HepG2 (cell line): ENCODE data around the gene TMEM9. TPM values are rescaled to one million over a fixed set of nuclear protein-coding genes. Genes with fewer than 3 reads are reported as not detected.

Experiments
- ATAC-seq: fragments of 200-7000 bp; cut with Tn5 transposase; 3 replicates; pipeline ENCODE4 v1.9.1; 2020; ENCODE audit warnings: mild to moderate bottlenecking, moderate library complexity
- BruUV-seq: library from RNA; stranded (reverse); fragments of 400-500 nt; replicated peaks from 2 replicates; lab custom pipeline; 2021; lab: Mats Ljungman, UMichigan
- CTCF ChIA-PET: fragments of 300-600 bp; formaldehyde crosslinking; extraction: SDS; loops from one replicate; lab custom pipeline; 2021; ENCODE audit warnings: low total read pairs, inconsistent platforms, low intra/inter-chr PET ratio; lab: Yijun Ruan, JAX
- POLR2A ChIA-PET: fragments of 350-600 bp; sonication (Branson Sonifier 250); formaldehyde crosslinking; loops from one replicate; lab custom pipeline; 2020; ENCODE audit warnings: antibody characterized with exemption, inconsistent platforms; lab: Yijun Ruan, JAX
- DNase-seq: peaks from one replicate; pipeline ENCODE4 v3.0.0-alpha.2; 2015; ENCODE audit warnings: low spot score
- FAIRE-seq: peaks from 3 replicates; lab custom pipeline; 2011; peaks lifted over from hg19 to GRCh38; lab: Jason Lieb, UNC
- H2AFZ ChIP-seq: one replicate; pipeline ENCODE4 v1.6.1; 2011; ENCODE audit warnings: low read length, inconsistent platforms
- H3K27ac ChIP-seq: fragments of 300-600 bp; 3 replicates; pipeline ENCODE4 v1.8.0; 2011; ENCODE audit warnings: mixed run types, mild to moderate bottlenecking, mixed read lengths, low read length, inconsistent platforms; ENCODE audit not compliant: insufficient read depth; ENCODE audit errors: extremely low read length
- H3K27me3 ChIP-seq, 2 experiments: fragments of 200-600 bp in 1 of 2; 2 replicates in 1 of 2; 3 replicates in 1 of 2; pipeline versions ENCODE4 v1.6.0 to v1.8.0; 2011; ENCODE audit warnings: low read length in 2 of 2, mild to moderate bottlenecking in 2 of 2, moderate library complexity in 2 of 2, inconsistent platforms in 1 of 2; ENCODE audit not compliant: insufficient read depth in 2 of 2, control insufficient read depth in 1 of 2
- H3K36me3 ChIP-seq, 2 experiments: fragments of 200-600 bp in 1 of 2; replicated peaks in 1 of 2; 2 replicates in 1 of 2; 3 replicates in 1 of 2; pipeline versions ENCODE4 v1.5.1 to v1.8.0; 2011; ENCODE audit warnings: low read length in 2 of 2, inconsistent platforms in 1 of 2; ENCODE audit not compliant: insufficient read depth in 2 of 2, control insufficient read depth in 1 of 2
- H3K4me1 ChIP-seq: 2 replicates; pipeline ENCODE4 v1.5.1; 2012; ENCODE audit warnings: low read length, inconsistent platforms; ENCODE audit not compliant: insufficient read depth
- H3K4me2 ChIP-seq: 2 replicates; pipeline ENCODE4 v1.6.0; 2011; ENCODE audit warnings: low read depth, low read length, inconsistent platforms
- H3K4me3 ChIP-seq, 3 experiments: fragments of 200-600 bp in 1 of 3; sonication (generic), shearing (Covaris generic) in 1 of 3; replicated peaks in 1 of 3; 2 replicates each; pipeline ENCODE4 v1.5.1; 2011 to 2016; ENCODE audit warnings: low read length in 3 of 3, inconsistent platforms in 2 of 3, low read depth in 2 of 3, mild to moderate bottlenecking in 2 of 3, control low read depth in 1 of 3, mixed read lengths in 1 of 3; ENCODE audit not compliant: insufficient read depth in 1 of 3
- H3K79me2 ChIP-seq: one replicate; pipeline ENCODE4 v1.6.1; 2011; ENCODE audit warnings: low read length, inconsistent platforms; ENCODE audit not compliant: insufficient read depth
- H3K9ac ChIP-seq: 2 replicates; pipeline ENCODE4 v1.6.0; 2011; ENCODE audit warnings: mild to moderate bottlenecking, low read depth, low read length, inconsistent platforms; ENCODE audit not compliant: insufficient read depth
- H3K9me3 ChIP-seq: 2 replicates; pipeline ENCODE4 v1.5.1; 2012; ENCODE audit warnings: mild to moderate bottlenecking, low read length
- H4K20me1 ChIP-seq: 2 replicates; pipeline ENCODE4 v1.6.0; 2011; ENCODE audit warnings: inconsistent platforms, mild to moderate bottlenecking, low read length, moderate library complexity; ENCODE audit not compliant: insufficient read depth
- HDAC2 ChIP-seq: sonication (generic); formaldehyde crosslinking; IDR thresholded peaks from 2 replicates; pipeline ENCODE4 v1.4.0; 2020; ENCODE audit warnings: missing genetic modification reagents
- NCOA2 ChIP-seq: sonication (generic); formaldehyde crosslinking; IDR thresholded peaks from 2 replicates; pipeline ENCODE4 v1.8.0; 2022; ENCODE audit warnings: inconsistent platforms
- WGBS: methylation state at CpG from one replicate; pipeline ENCODE4 v1.1.6; 2017; ENCODE audit warnings: low lambda C conversion rate; 5-methylcytosine and 5-hydroxymethylcytosine counted together
- in situ Hi-C: cut with HindIII; loops from 2 replicates; pipeline ENCODE4 v1.10.0; 2017; ENCODE audit warnings: low pct_unique_long_range_greater_than_20kb; ENCODE audit not compliant: extremely low pct_ligation_motif_present
- intact Hi-C: fragments of 100-400 bp; cut with micrococcal nuclease; formaldehyde crosslinking; loops from one replicate; pipeline ENCODE4 v1.10.0; 2022; ENCODE audit not compliant: unreplicated experiment
- polyA plus RNA-seq, 8 experiments: library from polyadenylated mRNA; depleted of rRNA in 3 of 8; stranded (reverse) in 7 of 8; unstranded in 1 of 8; fragments of >200 nt; fragmentation: Illumina TruSeq in 4 of 8; extraction: Trizol in 4 of 8; gene quantifications; 2 replicates each; pipeline versions ENCODE4 v1.2.1 to v1.2.3, GENCODE V29; 2011 to 2016; ENCODE audit warnings: low read depth in 4 of 8, missing spikeins in 1 of 8, mixed read lengths in 1 of 8; ENCODE audit not compliant: insufficient read depth in 1 of 8
- total RNA-seq, 5 experiments: library from RNA; depleted of rRNA; stranded (reverse); fragments of >200 nt; fragmentation: Illumina TruSeq; extraction: Trizol; gene quantifications; 2 replicates each; pipeline ENCODE4 v1.2.3, GENCODE V29; 2016; ENCODE audit warnings: low read depth in 1 of 5
- TF ChIP-seq, protein P1 (sequence below): sonication (generic); formaldehyde crosslinking; IDR thresholded peaks from 2 replicates; pipeline ENCODE4 v1.5.1; 2020; ENCODE audit warnings: mild to moderate bottlenecking, missing genetic modification reagents
- TF ChIP-seq, protein P2 (sequence below): sonication (generic); formaldehyde crosslinking; IDR thresholded peaks from 2 replicates; pipeline ENCODE4 v1.5.1; 2020; ENCODE audit warnings: mild to moderate bottlenecking, missing genetic modification reagents, moderate library complexity
- TF ChIP-seq, protein P3 (sequence below): sonication (generic); formaldehyde crosslinking; IDR thresholded peaks from 2 replicates; pipeline ENCODE4 v1.4.0; 2020; ENCODE audit warnings: missing genetic modification reagents

The TMEM9 gene
- total and polyA plus RNA-seq, 2 of the 13 experiments (the other 11 are each of a cell fraction or from before 2014, with no cell fraction given), result 60.9 to 102 TPM

DNA sequence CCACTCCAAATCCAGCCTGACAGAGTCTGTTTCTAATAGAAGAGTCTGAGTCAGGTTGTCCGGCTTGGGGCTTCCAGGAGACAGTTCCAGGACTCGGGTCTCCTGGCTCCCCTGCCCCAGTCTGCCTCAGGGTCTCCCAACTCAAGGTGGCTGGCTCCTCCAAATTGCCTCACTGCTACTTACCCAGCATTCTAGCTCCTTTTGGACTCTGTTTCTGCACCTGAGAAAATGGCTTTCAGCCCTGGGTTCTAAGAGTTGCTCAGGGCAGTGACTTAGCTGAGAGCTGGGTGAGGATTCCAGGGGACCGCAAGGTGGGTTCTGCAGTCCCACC is 30.8 kb upstream of the TMEM9 start:
- peak; percentile 24 for ATAC-seq
- TF ChIP-seq, protein P1, sequence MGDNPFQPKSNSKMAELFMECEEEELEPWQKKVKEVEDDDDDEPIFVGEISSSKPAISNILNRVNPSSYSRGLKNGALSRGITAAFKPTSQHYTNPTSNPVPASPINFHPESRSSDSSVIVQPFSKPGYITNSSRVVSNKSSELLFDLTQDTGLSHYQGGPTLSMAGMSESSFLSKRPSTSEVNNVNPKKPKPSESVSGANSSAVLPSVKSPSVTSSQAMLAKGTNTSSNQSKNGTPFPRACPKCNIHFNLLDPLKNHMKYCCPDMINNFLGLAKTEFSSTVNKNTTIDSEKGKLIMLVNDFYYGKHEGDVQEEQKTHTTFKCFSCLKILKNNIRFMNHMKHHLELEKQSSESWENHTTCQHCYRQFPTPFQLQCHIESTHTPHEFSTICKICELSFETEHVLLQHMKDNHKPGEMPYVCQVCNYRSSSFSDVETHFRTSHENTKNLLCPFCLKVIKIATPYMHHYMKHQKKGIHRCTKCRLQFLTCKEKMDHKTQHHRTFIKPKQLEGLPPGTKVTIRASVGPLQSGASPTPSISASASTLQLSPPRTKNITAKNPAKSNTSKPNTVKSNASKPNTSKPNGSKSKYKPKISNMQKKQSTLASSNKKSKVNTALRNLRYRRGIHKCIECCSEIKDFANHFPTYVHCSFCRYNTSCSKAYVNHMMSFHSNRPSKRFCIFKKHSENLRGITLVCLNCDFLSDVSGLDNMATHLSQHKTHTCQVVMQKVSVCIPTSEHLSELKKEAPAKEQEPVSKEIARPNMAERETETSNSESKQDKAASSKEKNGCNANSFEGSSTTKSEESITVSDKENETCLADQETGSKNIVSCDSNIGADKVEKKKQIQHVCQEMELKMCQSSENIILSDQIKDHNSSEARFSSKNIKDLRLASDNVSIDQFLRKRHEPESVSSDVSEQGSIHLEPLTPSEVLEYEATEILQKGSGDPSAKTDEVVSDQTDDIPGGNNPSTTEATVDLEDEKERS (CRISPR knock-in tag), result no peak
- TF ChIP-seq NCOA2 (CRISPR knock-in tag) (no peak), HDAC2 (CRISPR knock-in tag) (no peak)
- TF ChIP-seq, protein P2, sequence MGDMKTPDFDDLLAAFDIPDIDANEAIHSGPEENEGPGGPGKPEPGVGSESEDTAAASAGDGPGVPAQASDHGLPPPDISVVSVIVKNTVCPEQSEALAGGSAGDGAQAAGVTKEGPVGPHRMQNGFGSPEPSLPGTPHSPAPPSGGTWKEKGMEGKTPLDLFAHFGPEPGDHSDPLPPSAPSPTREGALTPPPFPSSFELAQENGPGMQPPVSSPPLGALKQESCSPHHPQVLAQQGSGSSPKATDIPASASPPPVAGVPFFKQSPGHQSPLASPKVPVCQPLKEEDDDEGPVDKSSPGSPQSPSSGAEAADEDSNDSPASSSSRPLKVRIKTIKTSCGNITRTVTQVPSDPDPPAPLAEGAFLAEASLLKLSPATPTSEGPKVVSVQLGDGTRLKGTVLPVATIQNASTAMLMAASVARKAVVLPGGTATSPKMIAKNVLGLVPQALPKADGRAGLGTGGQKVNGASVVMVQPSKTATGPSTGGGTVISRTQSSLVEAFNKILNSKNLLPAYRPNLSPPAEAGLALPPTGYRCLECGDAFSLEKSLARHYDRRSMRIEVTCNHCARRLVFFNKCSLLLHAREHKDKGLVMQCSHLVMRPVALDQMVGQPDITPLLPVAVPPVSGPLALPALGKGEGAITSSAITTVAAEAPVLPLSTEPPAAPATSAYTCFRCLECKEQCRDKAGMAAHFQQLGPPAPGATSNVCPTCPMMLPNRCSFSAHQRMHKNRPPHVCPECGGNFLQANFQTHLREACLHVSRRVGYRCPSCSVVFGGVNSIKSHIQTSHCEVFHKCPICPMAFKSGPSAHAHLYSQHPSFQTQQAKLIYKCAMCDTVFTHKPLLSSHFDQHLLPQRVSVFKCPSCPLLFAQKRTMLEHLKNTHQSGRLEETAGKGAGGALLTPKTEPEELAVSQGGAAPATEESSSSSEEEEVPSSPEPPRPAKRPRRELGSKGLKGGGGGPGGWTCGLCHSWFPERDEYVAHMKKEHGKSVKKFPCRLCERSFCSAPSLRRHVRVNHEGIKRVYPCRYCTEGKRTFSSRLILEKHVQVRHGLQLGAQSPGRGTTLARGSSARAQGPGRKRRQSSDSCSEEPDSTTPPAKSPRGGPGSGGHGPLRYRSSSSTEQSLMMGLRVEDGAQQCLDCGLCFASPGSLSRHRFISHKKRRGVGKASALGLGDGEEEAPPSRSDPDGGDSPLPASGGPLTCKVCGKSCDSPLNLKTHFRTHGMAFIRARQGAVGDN (CRISPR knock-in tag), result 0 out of 2 replicates have a peak, but pooled peaks have one; percentile 11
- TF ChIP-seq, protein P3, sequence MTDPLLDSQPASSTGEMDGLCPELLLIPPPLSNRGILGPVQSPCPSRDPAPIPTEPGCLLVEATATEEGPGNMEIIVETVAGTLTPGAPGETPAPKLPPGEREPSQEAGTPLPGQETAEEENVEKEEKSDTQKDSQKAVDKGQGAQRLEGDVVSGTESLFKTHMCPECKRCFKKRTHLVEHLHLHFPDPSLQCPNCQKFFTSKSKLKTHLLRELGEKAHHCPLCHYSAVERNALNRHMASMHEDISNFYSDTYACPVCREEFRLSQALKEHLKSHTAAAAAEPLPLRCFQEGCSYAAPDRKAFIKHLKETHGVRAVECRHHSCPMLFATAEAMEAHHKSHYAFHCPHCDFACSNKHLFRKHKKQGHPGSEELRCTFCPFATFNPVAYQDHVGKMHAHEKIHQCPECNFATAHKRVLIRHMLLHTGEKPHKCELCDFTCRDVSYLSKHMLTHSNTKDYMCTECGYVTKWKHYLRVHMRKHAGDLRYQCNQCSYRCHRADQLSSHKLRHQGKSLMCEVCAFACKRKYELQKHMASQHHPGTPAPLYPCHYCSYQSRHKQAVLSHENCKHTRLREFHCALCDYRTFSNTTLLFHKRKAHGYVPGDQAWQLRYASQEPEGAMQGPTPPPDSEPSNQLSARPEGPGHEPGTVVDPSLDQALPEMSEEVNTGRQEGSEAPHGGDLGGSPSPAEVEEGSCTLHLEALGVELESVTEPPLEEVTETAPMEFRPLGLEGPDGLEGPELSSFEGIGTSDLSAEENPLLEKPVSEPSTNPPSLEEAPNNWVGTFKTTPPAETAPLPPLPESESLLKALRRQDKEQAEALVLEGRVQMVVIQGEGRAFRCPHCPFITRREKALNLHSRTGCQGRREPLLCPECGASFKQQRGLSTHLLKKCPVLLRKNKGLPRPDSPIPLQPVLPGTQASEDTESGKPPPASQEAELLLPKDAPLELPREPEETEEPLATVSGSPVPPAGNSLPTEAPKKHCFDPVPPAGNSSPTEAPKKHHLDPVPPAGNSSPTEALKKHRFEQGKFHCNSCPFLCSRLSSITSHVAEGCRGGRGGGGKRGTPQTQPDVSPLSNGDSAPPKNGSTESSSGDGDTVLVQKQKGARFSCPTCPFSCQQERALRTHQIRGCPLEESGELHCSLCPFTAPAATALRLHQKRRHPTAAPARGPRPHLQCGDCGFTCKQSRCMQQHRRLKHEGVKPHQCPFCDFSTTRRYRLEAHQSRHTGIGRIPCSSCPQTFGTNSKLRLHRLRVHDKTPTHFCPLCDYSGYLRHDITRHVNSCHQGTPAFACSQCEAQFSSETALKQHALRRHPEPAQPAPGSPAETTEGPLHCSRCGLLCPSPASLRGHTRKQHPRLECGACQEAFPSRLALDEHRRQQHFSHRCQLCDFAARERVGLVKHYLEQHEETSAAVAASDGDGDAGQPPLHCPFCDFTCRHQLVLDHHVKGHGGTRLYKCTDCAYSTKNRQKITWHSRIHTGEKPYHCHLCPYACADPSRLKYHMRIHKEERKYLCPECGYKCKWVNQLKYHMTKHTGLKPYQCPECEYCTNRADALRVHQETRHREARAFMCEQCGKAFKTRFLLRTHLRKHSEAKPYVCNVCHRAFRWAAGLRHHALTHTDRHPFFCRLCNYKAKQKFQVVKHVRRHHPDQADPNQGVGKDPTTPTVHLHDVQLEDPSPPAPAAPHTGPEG (CRISPR knock-in tag), result no peak
- TF ChIP-seq, all 625 proteins: peak for 1
- Histone ChIP-seq H3K4me1 (peaks cover 11% of the 10 kb centered on the region), H3K4me3 (no peak overlapping the region), H3K4me2 (0 out of 2 replicates have a peak overlapping the region, but pooled peaks have one; percentile 16), H3K9ac (no peak overlapping the region), H2AFZ (no peak overlapping the region), H3K79me2 (no peaks in the 10 kb centered on the region), H3K27me3 (peaks cover 6 to 59% of the 10 kb centered on the region in 2 experiments; a peak in 4 of 5 replicates), H3K27ac (no peak overlapping the region), H4K20me1 (no peaks in the 10 kb centered on the region), H3K9me3 (no peaks in the 10 kb centered on the region), H3K36me3 (no peaks in the 10 kb centered on the region)
- DNase-seq (no peak), FAIRE-seq (no peak)
- POLR2A ChIA-PET, result no interaction called here
- CTCF ChIA-PET, result interaction anchor here (0.6 to 2.2 kb wide), 2 partner anchors 36 to 58 kb away, joined by 4 to 16 read pairs; partner anchors contain the start of gene ASCL5
- in situ Hi-C loops, result no loop called here
- BruUV-seq, result no TSS peak
- intact Hi-C loops, result loop anchor here (1.0 kb wide), 2 partner anchors 31 to 36 kb away; partner anchors contain the start of gene TMEM9
- WGBS, result 0% methylated on average over 3 of the region's 3 CpGs
